SK-N-SH (cell line): ENCODE data around the gene PRDM11.

Experiments used
- CTCF ChIP-seq: fragments of 200-600 bp; sonication (generic); IDR thresholded peaks from 2 replicates; pipeline ENCODE4 v1.6.1; 2017; ENCODE audit warnings: antibody characterized with exemption, mild to moderate bottlenecking, moderate library complexity
- EP300 ChIP-seq, 2 experiments: IDR thresholded peaks; 2 replicates each; pipeline versions ENCODE4 v1.4.0 to v1.6.1; 2012; ENCODE audit warnings: borderline replicate concordance in 1 of 2, low read depth in 1 of 2, low read length in 1 of 2
- EZH2phosphoT487 ChIP-seq: fragments of 200-600 bp; sonication (generic); IDR thresholded peaks from 2 replicates; pipeline ENCODE4 v1.6.1; 2017; ENCODE audit warnings: low read depth, mixed run types, mild to moderate bottlenecking, antibody characterized with exemption, moderate library complexity, borderline replicate concordance
- FOXM1 ChIP-seq: IDR thresholded peaks from 2 replicates; pipeline ENCODE4 v1.4.0; 2012; ENCODE audit warnings: low read depth, mild to moderate bottlenecking
- JUND ChIP-seq: IDR thresholded peaks from 2 replicates; pipeline ENCODE4 v1.4.0; 2012
- NRF1 ChIP-seq: IDR thresholded peaks from 2 replicates; pipeline ENCODE4 v1.6.1; 2012; ENCODE audit warnings: low read depth, mild to moderate bottlenecking, low read length
- POLR2AphosphoS5 ChIP-seq: IDR thresholded peaks from 2 replicates; pipeline ENCODE4 v1.6.1; 2012; ENCODE audit warnings: low read depth, low read length
- REST ChIP-seq: IDR thresholded peaks from 2 replicates; pipeline ENCODE4 v1.6.1; 2012; ENCODE audit warnings: mild to moderate bottlenecking, low read depth, low read length, moderate library complexity
- SMC3 ChIP-seq: IDR thresholded peaks from 2 replicates; pipeline ENCODE4 v1.6.1; 2012; ENCODE audit warnings: low read depth, low read length, improper control_type of control experiment
- TAF1 ChIP-seq: IDR thresholded peaks from 2 replicates; pipeline ENCODE4 v1.6.1; 2012; ENCODE audit warnings: low read depth, mild to moderate bottlenecking, low read length, moderate library complexity, borderline replicate concordance
- TCF12 ChIP-seq: IDR thresholded peaks from 2 replicates; pipeline ENCODE4 v1.4.0; 2012
- TEAD4 ChIP-seq: IDR thresholded peaks from 2 replicates; pipeline ENCODE4 v1.4.0; 2012; ENCODE audit warnings: mild to moderate bottlenecking, borderline replicate concordance; ENCODE audit not compliant: insufficient read depth
- USF2 ChIP-seq: fragments of 150-350 bp; IDR thresholded peaks from 2 replicates; pipeline ENCODE4 v1.6.1; 2017; ENCODE audit warnings: antibody characterized with exemption, low read length, low read depth, borderline replicate concordance
- ZBTB33 ChIP-seq: IDR thresholded peaks from 2 replicates; pipeline ENCODE4 v1.4.0; 2012; ENCODE audit warnings: low read depth, borderline replicate concordance

GRCh38 chr11:45108070-45109064 is 38.1 kb upstream of the PRDM11 start:
- TF ChIP-seq TEAD4 (no peak), USF2 (no peak), POLR2AphosphoS5 (no peak), REST (no peak), CTCF (no peak), EP300 (IDR thresholded peaks at IDR 0.05; ENCODE audit: borderline replicate concordance in 1 of 2, low read depth in 1 of 2, low read length in 1 of 2) (no peak), NRF1 (no peak), JUND (no peak), ZBTB33 (no peak), EZH2phosphoT487 (no peak), TAF1 (no peak), SMC3 (no peak), TCF12 (no peak), FOXM1 (no peak)
